Sigmoid colon (tissue), 3 donors: ENCODE data around the gene CFAP46.

Experiments
- CTCF ChIP-seq, 4 experiments: fragments of 450-650 bp in 3 of 4; fragments of 200-600 bp in 1 of 4; IDR thresholded peaks; one replicate each; pipeline ENCODE4 v1.5.1; 2016 to 2019; ENCODE audit warnings: antibody characterized with exemption in 4 of 4, mild to moderate bottlenecking in 3 of 4, moderate library complexity in 2 of 4
- POLR2A ChIP-seq, 2 donors: fragments of 450-650 bp; IDR thresholded peaks; one replicate each; pipeline ENCODE4 v1.6.1; 2016; ENCODE audit warnings: antibody characterized with exemption in 2 of 2, mild to moderate bottlenecking in 2 of 2, moderate library complexity in 2 of 2

GRCh38 chr10:132987671-132988571 lies 45.6 kb upstream of the CFAP46 start:
- no peak for TF ChIP-seq CTCF (IDR thresholded peaks at IDR 0.05)
- no peak for TF ChIP-seq POLR2A (IDR thresholded peaks at IDR 0.05)
